SK-N-SH treated with all-trans-retinoic acid at 6 μM for 48 hours (cell line): ENCODE measurements around the gene THAP7.

Experiments used
- ATAC-seq: fragments of 200-7000 bp; cut with Tn5 transposase; 3 replicates; pipeline ENCODE4 v1.9.1; 2020; ENCODE audit warnings: mild to moderate bottlenecking, moderate library complexity
- ARNTL ChIP-seq: fragments of 450-650 bp; formaldehyde crosslinking; IDR thresholded peaks from 2 replicates; pipeline ENCODE4 v1.5.0; 2020; ENCODE audit warnings: low read depth, mild to moderate bottlenecking, moderate library complexity, borderline replicate concordance
- BACH2 ChIP-seq: fragments of 250-450 bp; sonication (Bioruptor Pico); IDR thresholded peaks from 2 replicates; pipeline ENCODE4 v1.9.0; 2021; ENCODE audit warnings: mild to moderate bottlenecking, borderline replicate concordance
- CREB5 ChIP-seq: fragments of 250-450 bp; sonication (Bioruptor Pico); IDR thresholded peaks from 2 replicates; pipeline ENCODE4 v1.5.1; 2020; ENCODE audit warnings: low read depth, mild to moderate bottlenecking, moderate library complexity
- CSDC2 ChIP-seq: fragments of 250-450 bp; sonication (Bioruptor Pico); IDR thresholded peaks from 2 replicates; pipeline ENCODE4 v1.5.0; 2020; ENCODE audit warnings: mild to moderate bottlenecking, moderate library complexity
- CSRNP3 ChIP-seq: fragments of 250-450 bp; sonication (Bioruptor Pico); IDR thresholded peaks from 2 replicates; pipeline ENCODE4 v1.5.1; 2021; ENCODE audit warnings: mild to moderate bottlenecking, moderate library complexity
- ESRRG ChIP-seq: fragments of 250-450 bp; sonication (Bioruptor Pico); IDR thresholded peaks from 2 replicates; pipeline ENCODE4 v1.6.1; 2021; ENCODE audit warnings: mild to moderate bottlenecking
- GLIS3 ChIP-seq: fragments of 250-450 bp; sonication (Bioruptor Pico); IDR thresholded peaks from 2 replicates; pipeline ENCODE4 v1.5.0; 2020; ENCODE audit warnings: mild to moderate bottlenecking, moderate library complexity
- ISL1 ChIP-seq: fragments of 250-450 bp; sonication (Bioruptor Pico); IDR thresholded peaks from 2 replicates; pipeline ENCODE4 v2.1.2; 2022; ENCODE audit warnings: mild to moderate bottlenecking, moderate library complexity
- OSR1 ChIP-seq: fragments of 250-450 bp; sonication (Bioruptor Pico); IDR thresholded peaks from 2 replicates; pipeline ENCODE4 v1.8.0; 2022; ENCODE audit warnings: moderate library complexity, mild to moderate bottlenecking, inconsistent platforms
- PATZ1 ChIP-seq: fragments of 250-450 bp; sonication (Bioruptor Pico); IDR thresholded peaks from 2 replicates; pipeline ENCODE4 v1.8.0; 2020; ENCODE audit warnings: mild to moderate bottlenecking, moderate library complexity, borderline replicate concordance
- RARB ChIP-seq: fragments of 250-450 bp; sonication (Bioruptor Pico); IDR thresholded peaks from 2 replicates; pipeline ENCODE4 v1.8.0; 2021; ENCODE audit warnings: mild to moderate bottlenecking, moderate library complexity
- TCF4 ChIP-seq: fragments of 250-450 bp; sonication (Bioruptor Pico); IDR thresholded peaks from 2 replicates; pipeline ENCODE4 v1.8.0; 2021; ENCODE audit warnings: mild to moderate bottlenecking, moderate library complexity, borderline replicate concordance
- TOX ChIP-seq: fragments of 250-450 bp; sonication (Bioruptor Pico); IDR thresholded peaks from 2 replicates; pipeline ENCODE4 v1.8.0; 2021; ENCODE audit warnings: mild to moderate bottlenecking, moderate library complexity, borderline replicate concordance
- ZC3H10 ChIP-seq: fragments of 250-450 bp; sonication (Bioruptor Pico); IDR thresholded peaks from 2 replicates; pipeline ENCODE4 v1.5.1; 2021; ENCODE audit warnings: mild to moderate bottlenecking, moderate library complexity
- ZFP30 ChIP-seq: fragments of 450-650 bp; formaldehyde crosslinking; IDR thresholded peaks from 2 replicates; pipeline ENCODE4 v1.5.0; 2022; ENCODE audit warnings: mild to moderate bottlenecking, moderate library complexity
- ZNF565 ChIP-seq: fragments of 450-650 bp; formaldehyde crosslinking; conservative IDR thresholded peaks from 2 replicates; pipeline ENCODE4 v1.5.0; 2020; ENCODE audit warnings: low read depth, mild to moderate bottlenecking, moderate library complexity
- ZNF70 ChIP-seq: fragments of 450-650 bp; formaldehyde crosslinking; IDR thresholded peaks from 2 replicates; pipeline ENCODE4 v1.5.0; 2020; ENCODE audit warnings: mild to moderate bottlenecking, moderate library complexity
- ZNF8 ChIP-seq: fragments of 450-650 bp; formaldehyde crosslinking; IDR thresholded peaks from 2 replicates; pipeline ENCODE4 v1.5.0; 2020; ENCODE audit warnings: mild to moderate bottlenecking, moderate library complexity
- TF ChIP-seq, protein P1 (sequence below): fragments of 250-450 bp; sonication (Bioruptor Pico); IDR thresholded peaks from 2 replicates; pipeline ENCODE4 v1.5.0; 2020; ENCODE audit warnings: mild to moderate bottlenecking, moderate library complexity

Gene THAP7

GRCh38 chr22:20981787-20982562, 19.9 kb downstream of the THAP7 start, which contains the start of gene LZTR1 (continued):
- no peak for TF ChIP-seq ZFP30 (CRISPR knock-in tag)
- no peak for TF ChIP-seq OSR1 (CRISPR knock-in tag)

GRCh38 chr22:20980938-20981722, 20.8 kb downstream of the THAP7 start:
- ATAC-seq: no peak
- no peak for TF ChIP-seq ZC3H10
- no peak for TF ChIP-seq ZFP30 (CRISPR knock-in tag)
- no peak for TF ChIP-seq ZNF8 (CRISPR knock-in tag)
- no peak for TF ChIP-seq RARB (CRISPR knock-in tag)
- TF ChIP-seq ESRRG (CRISPR knock-in tag): no peak
- TF ChIP-seq CREB5 (CRISPR knock-in tag): no peak

- TF ChIP-seq RARB (CRISPR knock-in tag) (no peak), TCF4 (CRISPR knock-in tag) (no peak), ZNF565 (no peak), CREB5 (CRISPR knock-in tag) (no peak), CSRNP3 (CRISPR knock-in tag) (no peak), CSDC2 (CRISPR knock-in tag) (no peak), GLIS3 (CRISPR knock-in tag) (no peak), ZFP30 (CRISPR knock-in tag) (no peak), ISL1 (CRISPR knock-in tag) (no peak), ARNTL (no peak), BACH2 (CRISPR knock-in tag) (no peak), ZNF70 (CRISPR knock-in tag) (no peak), OSR1 (CRISPR knock-in tag) (no peak)
- TF ChIP-seq, protein P1, sequence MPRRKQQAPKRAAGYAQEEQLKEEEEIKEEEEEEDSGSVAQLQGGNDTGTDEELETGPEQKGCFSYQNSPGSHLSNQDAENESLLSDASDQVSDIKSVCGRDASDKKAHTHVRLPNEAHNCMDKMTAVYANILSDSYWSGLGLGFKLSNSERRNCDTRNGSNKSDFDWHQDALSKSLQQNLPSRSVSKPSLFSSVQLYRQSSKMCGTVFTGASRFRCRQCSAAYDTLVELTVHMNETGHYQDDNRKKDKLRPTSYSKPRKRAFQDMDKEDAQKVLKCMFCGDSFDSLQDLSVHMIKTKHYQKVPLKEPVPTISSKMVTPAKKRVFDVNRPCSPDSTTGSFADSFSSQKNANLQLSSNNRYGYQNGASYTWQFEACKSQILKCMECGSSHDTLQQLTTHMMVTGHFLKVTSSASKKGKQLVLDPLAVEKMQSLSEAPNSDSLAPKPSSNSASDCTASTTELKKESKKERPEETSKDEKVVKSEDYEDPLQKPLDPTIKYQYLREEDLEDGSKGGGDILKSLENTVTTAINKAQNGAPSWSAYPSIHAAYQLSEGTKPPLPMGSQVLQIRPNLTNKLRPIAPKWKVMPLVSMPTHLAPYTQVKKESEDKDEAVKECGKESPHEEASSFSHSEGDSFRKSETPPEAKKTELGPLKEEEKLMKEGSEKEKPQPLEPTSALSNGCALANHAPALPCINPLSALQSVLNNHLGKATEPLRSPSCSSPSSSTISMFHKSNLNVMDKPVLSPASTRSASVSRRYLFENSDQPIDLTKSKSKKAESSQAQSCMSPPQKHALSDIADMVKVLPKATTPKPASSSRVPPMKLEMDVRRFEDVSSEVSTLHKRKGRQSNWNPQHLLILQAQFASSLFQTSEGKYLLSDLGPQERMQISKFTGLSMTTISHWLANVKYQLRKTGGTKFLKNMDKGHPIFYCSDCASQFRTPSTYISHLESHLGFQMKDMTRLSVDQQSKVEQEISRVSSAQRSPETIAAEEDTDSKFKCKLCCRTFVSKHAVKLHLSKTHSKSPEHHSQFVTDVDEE: no peak
- ATAC-seq: no peak
Measured at GRCh38 chr22:20980523-20980922, 21.4 kb downstream of the THAP7 start.

DNA sequence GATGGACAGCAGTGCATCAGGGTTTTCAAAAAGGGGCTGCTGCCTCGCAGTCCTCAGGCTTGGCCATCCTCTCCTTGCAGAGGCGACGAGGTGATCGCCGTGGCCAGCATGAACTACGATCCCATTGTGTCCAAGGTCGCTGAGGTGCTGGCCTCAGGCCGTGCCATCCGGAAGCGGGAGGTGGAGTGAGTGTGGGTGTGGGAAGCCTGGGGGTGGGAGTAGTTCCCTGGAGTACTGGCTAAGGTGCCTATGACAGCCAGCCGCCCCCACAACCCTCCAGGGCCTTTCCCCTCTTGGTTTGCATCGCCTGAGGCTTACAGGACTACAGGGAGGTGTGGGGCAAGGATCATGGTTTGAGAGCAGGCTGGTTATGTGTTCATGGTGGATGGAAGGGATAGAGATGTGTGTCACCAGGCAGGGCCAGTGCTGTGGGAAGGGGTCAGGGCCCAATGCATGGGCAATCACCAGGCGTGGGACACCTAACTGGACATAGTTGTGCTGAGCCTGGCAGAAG, 21.9 kb downstream of the THAP7 start:
- no peak for ATAC-seq
- no peak for TF ChIP-seq OSR1 (CRISPR knock-in tag)
- no peak for TF ChIP-seq ARNTL
- no peak for TF ChIP-seq GLIS3 (CRISPR knock-in tag)
- TF ChIP-seq TOX (CRISPR knock-in tag): no peak
- TF ChIP-seq RARB (CRISPR knock-in tag): no peak
- no peak for TF ChIP-seq TCF4 (CRISPR knock-in tag)
- no peak for TF ChIP-seq ZFP30 (CRISPR knock-in tag)
- no peak for TF ChIP-seq PATZ1 (CRISPR knock-in tag)
- no peak for TF ChIP-seq ZNF70 (CRISPR knock-in tag)
- TF ChIP-seq ZNF565: no peak
- no peak for TF ChIP-seq CSRNP3 (CRISPR knock-in tag)
- TF ChIP-seq CREB5 (CRISPR knock-in tag): no peak
- TF ChIP-seq BACH2 (CRISPR knock-in tag): no peak
